ENCODE results near the gene CFAP300. TPM values are rescaled to one million over a fixed set of nuclear protein-coding genes. Genes with fewer than 3 reads are reported as not detected.

CFAP300 gene
- total and polyA plus RNA-seq, 2 of the 8 experiments (the other 6 are each of a cell fraction or from before 2014, with no cell fraction given), result 2.1 to 2.8 TPM

GRCh38 chr11:102026959-102027358 is 20.3 kb upstream of the CFAP300 start (continued):
- TF ChIP-seq CHD7 (IDR thresholded peaks at IDR 0.05; ENCODE audit: insufficient replicate concordance, low read length), result no peak
- no peak for TF ChIP-seq SUZ12 (IDR thresholded peaks at IDR 0.05; ENCODE audit: low read length)
- no peak for TF ChIP-seq TAF1 (IDR thresholded peaks at IDR 0.05; ENCODE audit: low read depth, low read length)
- TF ChIP-seq MAFK (IDR thresholded peaks at IDR 0.05; ENCODE audit: low read depth, low read length), result no peak
- TF ChIP-seq POLR2AphosphoS5 (IDR thresholded peaks at IDR 0.05; ENCODE audit: low read depth, low read length), result no peak
- no peak for TF ChIP-seq CTBP2 (IDR thresholded peaks at IDR 0.05; ENCODE audit: borderline replicate concordance, insufficient read depth, insufficient read length, low read length)
- no peak for TF ChIP-seq SIX5 (IDR thresholded peaks at IDR 0.05; ENCODE audit: low read depth, low read length)
- TF ChIP-seq YY1 (IDR thresholded peaks at IDR 0.05; ENCODE audit: low read depth, low read length), result no peak
- no peak for TF ChIP-seq TBP (IDR thresholded peaks at IDR 0.05; ENCODE audit: low read depth, low read length)
- no peak for TF ChIP-seq SP1 (IDR thresholded peaks at IDR 0.05; ENCODE audit: low read depth, low read length)
- no peak for TF ChIP-seq EGR1 (IDR thresholded peaks at IDR 0.05; ENCODE audit: borderline replicate concordance, low read depth, low read length)
- TF ChIP-seq ZNF274 (IDR thresholded peaks at IDR 0.05; ENCODE audit: borderline replicate concordance, extremely low read depth, low read length), result no peak
- TF ChIP-seq SIRT6 (IDR thresholded peaks at IDR 0.05; ENCODE audit: low read length), result no peak
- no peak for TF ChIP-seq TEAD4 (IDR thresholded peaks at IDR 0.05; ENCODE audit: low read depth, low read length)

Measured in H1 (cell line).